ENCODE data around the gene ADAMTS14. TPM values are rescaled to one million over a fixed set of nuclear protein-coding genes. Genes with fewer than 3 reads are reported as not detected.

ADAMTS14 gene
- total RNA-seq, 1 experiment from 2014 or later = not detected

GRCh38 chr10:70748801-70749573, 76.7 kb downstream of the ADAMTS14 start:
- CTCF ChIA-PET = no interaction called here
- no peak overlapping the region for H3K4me3 Mint-ChIP-seq (ENCODE audit: unreplicated experiment)
- BruUV-seq (replicated peaks) = no TSS peak

DNA sequence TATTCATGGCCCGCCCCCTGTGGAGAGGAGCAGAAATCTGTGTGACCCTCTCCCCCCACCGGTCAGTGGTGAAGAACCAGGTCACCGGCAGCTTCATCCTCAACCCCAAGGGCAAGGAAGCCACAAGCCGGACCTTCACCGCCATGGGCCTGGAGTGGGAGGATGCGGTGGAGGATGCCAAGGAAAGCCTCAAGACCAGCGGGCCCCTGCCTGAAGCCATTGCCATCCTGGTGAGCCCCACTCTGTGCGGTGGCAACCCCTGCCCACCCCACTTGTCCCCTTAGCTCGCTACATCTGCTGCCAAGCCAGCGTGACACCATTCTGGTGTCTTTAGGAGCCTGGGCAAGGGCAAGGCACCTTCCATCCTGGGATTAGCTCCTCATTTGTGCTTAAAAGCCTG, 77.5 kb downstream of the ADAMTS14 start:
- intact Hi-C loops (cut with micrococcal nuclease; ENCODE audit: unreplicated experiment) = loop anchor here (10.0 kb wide), 1 partner anchor 315 kb away; no protein-coding TSS in a partner anchor
- H3K9me3 Mint-ChIP-seq (ENCODE audit: unreplicated experiment) = peaks cover 4% of the 10 kb centered on the region
- DNase-seq = no peak
- ChIA-PET CTCF (no interaction called here), POLR2A (no interaction called here)
- H3K27me3 ChIP-seq (replicated peaks; ENCODE audit: control insufficient read depth, insufficient read depth, low read length) = no peaks in the 10 kb centered on the region
- no TSS peak for BruUV-seq (replicated peaks)
- peaks cover 5% of the 10 kb centered on the region for H3K4me1 Mint-ChIP-seq (ENCODE audit: low read depth, unreplicated experiment)
- no peaks in the 10 kb centered on the region for H3K36me3 Mint-ChIP-seq (ENCODE audit: insufficient read depth, unreplicated experiment)
- H3K27ac Mint-ChIP-seq (ENCODE audit: unreplicated experiment) = no peak overlapping the region
- H3K4me3 Mint-ChIP-seq (ENCODE audit: unreplicated experiment) = no peak overlapping the region
- no peaks in the 10 kb centered on the region for H3K27me3 Mint-ChIP-seq (ENCODE audit: insufficient read depth, unreplicated experiment)
- TF ChIP-seq, protein P1, sequence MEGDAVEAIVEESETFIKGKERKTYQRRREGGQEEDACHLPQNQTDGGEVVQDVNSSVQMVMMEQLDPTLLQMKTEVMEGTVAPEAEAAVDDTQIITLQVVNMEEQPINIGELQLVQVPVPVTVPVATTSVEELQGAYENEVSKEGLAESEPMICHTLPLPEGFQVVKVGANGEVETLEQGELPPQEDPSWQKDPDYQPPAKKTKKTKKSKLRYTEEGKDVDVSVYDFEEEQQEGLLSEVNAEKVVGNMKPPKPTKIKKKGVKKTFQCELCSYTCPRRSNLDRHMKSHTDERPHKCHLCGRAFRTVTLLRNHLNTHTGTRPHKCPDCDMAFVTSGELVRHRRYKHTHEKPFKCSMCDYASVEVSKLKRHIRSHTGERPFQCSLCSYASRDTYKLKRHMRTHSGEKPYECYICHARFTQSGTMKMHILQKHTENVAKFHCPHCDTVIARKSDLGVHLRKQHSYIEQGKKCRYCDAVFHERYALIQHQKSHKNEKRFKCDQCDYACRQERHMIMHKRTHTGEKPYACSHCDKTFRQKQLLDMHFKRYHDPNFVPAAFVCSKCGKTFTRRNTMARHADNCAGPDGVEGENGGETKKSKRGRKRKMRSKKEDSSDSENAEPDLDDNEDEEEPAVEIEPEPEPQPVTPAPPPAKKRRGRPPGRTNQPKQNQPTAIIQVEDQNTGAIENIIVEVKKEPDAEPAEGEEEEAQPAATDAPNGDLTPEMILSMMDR (IDR thresholded peaks at IDR 0.05; ENCODE audit: insufficient read depth in 1 of 2, low read depth in 1 of 2, low read length in 1 of 2, severe bottlenecking in 1 of 2, unreplicated experiment in 1 of 2) = no peak
- no peaks in the 10 kb centered on the region for H3K36me3 ChIP-seq (ENCODE audit: control insufficient read depth, insufficient read depth, low read length)
- H3K4me1 ChIP-seq = 0 out of 2 replicates have a peak, but pooled peaks cover 5% of the 10 kb centered on the region
- H3K9me3 ChIP-seq = peaks cover 6% of the 10 kb centered on the region; the same call in 1 of the 2 replicates
- no peak overlapping the region for H3K4me3 ChIP-seq (ENCODE audit: low read depth, low read length)

More at GRCh38 chr10:70748801-70749573, 76.7 kb downstream of the ADAMTS14 start:
- POLR2A ChIA-PET = no interaction called here
- no peak overlapping the region for H3K4me3 ChIP-seq (ENCODE audit: low read depth, low read length)
- Mint-ChIP-seq H3K9me3 (ENCODE audit: unreplicated experiment) (peaks cover 11% of the 10 kb centered on the region), H3K27ac (ENCODE audit: unreplicated experiment) (no peak overlapping the region), H3K36me3 (ENCODE audit: insufficient read depth, unreplicated experiment) (no peaks in the 10 kb centered on the region), H3K27me3 (ENCODE audit: insufficient read depth, unreplicated experiment) (no peaks in the 10 kb centered on the region), H3K4me1 (ENCODE audit: low read depth, unreplicated experiment) (peaks cover under 1% of the 10 kb centered on the region)
- DNase-seq = no peak
- no peaks in the 10 kb centered on the region for H3K36me3 ChIP-seq (ENCODE audit: control insufficient read depth, insufficient read depth, low read length)
- H3K9me3 ChIP-seq = peaks cover 6% of the 10 kb centered on the region; the same call in 1 of the 2 replicates
- H3K27me3 ChIP-seq (replicated peaks; ENCODE audit: control insufficient read depth, insufficient read depth, low read length) = no peaks in the 10 kb centered on the region
- intact Hi-C loops (cut with micrococcal nuclease; ENCODE audit: unreplicated experiment) = no loop called here
- H3K4me1 ChIP-seq = no peaks in the 10 kb centered on the region
- TF ChIP-seq, protein P1 (IDR thresholded peaks at IDR 0.05; ENCODE audit: insufficient read depth in 1 of 2, low read depth in 1 of 2, low read length in 1 of 2, severe bottlenecking in 1 of 2, unreplicated experiment in 1 of 2) = no peak

DNA sequence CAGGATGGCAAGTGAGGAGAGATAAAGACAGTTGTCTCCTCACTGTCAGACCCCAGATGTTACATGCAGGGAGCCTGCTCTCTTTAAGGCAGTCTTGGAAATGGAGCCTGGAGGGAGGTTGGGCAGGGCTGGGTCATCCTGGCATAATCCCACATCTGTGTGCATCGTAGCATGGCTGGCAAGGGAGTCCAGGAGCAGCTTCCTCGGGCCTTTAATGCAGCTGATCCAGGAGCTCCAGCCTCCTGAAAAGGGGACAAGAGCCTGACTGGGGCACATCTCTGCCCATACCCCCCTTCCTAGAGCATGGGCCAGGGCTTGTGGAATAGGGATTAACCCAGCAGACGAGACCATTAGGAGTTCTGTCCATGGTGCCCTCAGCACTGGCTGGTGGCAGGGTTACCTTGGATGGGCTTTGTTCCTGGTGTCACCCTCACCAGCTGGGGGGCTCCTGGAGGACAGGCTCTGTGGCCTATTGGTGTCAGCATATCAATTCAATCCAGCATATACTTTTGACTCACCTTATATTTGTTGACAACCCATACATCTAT, 77.9 kb downstream of the ADAMTS14 start:
- ChIA-PET POLR2A (no interaction called here), CTCF (no interaction called here)
- Mint-ChIP-seq H3K27me3 (ENCODE audit: insufficient read depth, unreplicated experiment) (no peaks in the 10 kb centered on the region), H3K27ac (ENCODE audit: unreplicated experiment) (no peak overlapping the region), H3K9me3 (ENCODE audit: unreplicated experiment) (no peaks in the 10 kb centered on the region), H3K4me3 (ENCODE audit: unreplicated experiment) (no peak overlapping the region), H3K4me1 (ENCODE audit: low read depth, unreplicated experiment) (peaks cover 5% of the 10 kb centered on the region), H3K36me3 (ENCODE audit: insufficient read depth, unreplicated experiment) (no peaks in the 10 kb centered on the region)
- intact Hi-C loops (cut with micrococcal nuclease; ENCODE audit: unreplicated experiment) = loop anchor here (10.0 kb wide), 1 partner anchor 315 kb away; no protein-coding TSS in a partner anchor
- Histone ChIP-seq H3K4me3 (ENCODE audit: low read depth, low read length) (no peak overlapping the region), H3K9me3 (peaks cover 6% of the 10 kb centered on the region; the same call in 1 of the 2 replicates), H3K27me3 (replicated peaks; ENCODE audit: control insufficient read depth, insufficient read depth, low read length) (no peaks in the 10 kb centered on the region), H3K36me3 (ENCODE audit: control insufficient read depth, insufficient read depth, low read length) (no peaks in the 10 kb centered on the region), H3K4me1 (0 out of 2 replicates have a peak, but pooled peaks cover 5% of the 10 kb centered on the region)
- BruUV-seq (replicated peaks) = no TSS peak
- TF ChIP-seq, protein P1 (IDR thresholded peaks at IDR 0.05; ENCODE audit: insufficient read depth in 1 of 2, low read depth in 1 of 2, low read length in 1 of 2, severe bottlenecking in 1 of 2, unreplicated experiment in 1 of 2) = no peak
- no peak for DNase-seq

Measured in Caco-2 (cell line).